ENCODE data around the gene OLFM1. TPM values are rescaled to one million over a fixed set of nuclear protein-coding genes. Genes with fewer than 3 reads are reported as not detected.
A peak's percentile ranks its signal among the peaks of the same experiment; 100 is the strongest.

OLFM1 gene
- total RNA-seq, 1 experiment from 2014 or later = 0.39 TPM

GRCh38 chr9:135074354-135075233, 12.9 kb upstream of the OLFM1 start:
- ATAC-seq = no peak
- BruUV-seq (replicated peaks) = no TSS peak
- H3K27ac ChIP-seq (ENCODE audit: low read length) = no peak overlapping the region
- in situ Hi-C loops (cut with HindIII; ENCODE audit: low pct_unique_long_range_greater_than_20kb, low sequenced_read_pairs) (no loop called here), intact Hi-C loops (cut with micrococcal nuclease; ENCODE audit: unreplicated experiment) (no loop called here)
- no peak for DNase-seq (ENCODE audit: low read depth, low spot score)
- no peak for TF ChIP-seq REST (IDR thresholded peaks at IDR 0.05; ENCODE audit: insufficient read depth in 1 of 2, low read depth in 2 of 2, low read length in 1 of 2)
- TF ChIP-seq CTCF (IDR thresholded peaks at IDR 0.05) = no peak
- TF ChIP-seq POLR2AphosphoS5 (IDR thresholded peaks at IDR 0.05; ENCODE audit: low read depth, low read length) = no peak
- H3K27me3 ChIP-seq (ENCODE audit: control insufficient read depth, insufficient read depth, low read length) = no peaks in the 10 kb centered on the region
- no peak overlapping the region; a peak in 1 of 4 replicates for H3K4me3 ChIP-seq (ENCODE audit: low read depth in 2 of 2, low read length in 2 of 2)
- H3K36me3 ChIP-seq (ENCODE audit: control insufficient read depth, insufficient read depth, low read length) = no peaks in the 10 kb centered on the region
- POLR2A ChIA-PET = no interaction called here
- CTCF ChIA-PET = no interaction called here
- H3K4me1 ChIP-seq (ENCODE audit: control insufficient read depth, insufficient read depth, low read length) = no peaks in the 10 kb centered on the region
- no peaks in the 10 kb centered on the region for H3K9me3 ChIP-seq (ENCODE audit: control insufficient read depth, insufficient read depth, low read depth, low read length)

- no peaks in the 10 kb centered on the region for H3K9me3 ChIP-seq (ENCODE audit: control insufficient read depth, insufficient read depth, low read depth, low read length)
- no peak for ATAC-seq
- H3K27me3 ChIP-seq (ENCODE audit: control insufficient read depth, insufficient read depth, low read length) = no peaks in the 10 kb centered on the region
- DNase-seq (ENCODE audit: low read depth, low spot score) = no peak
- in situ Hi-C loops (cut with HindIII; ENCODE audit: low pct_unique_long_range_greater_than_20kb, low sequenced_read_pairs) (no loop called here), intact Hi-C loops (cut with micrococcal nuclease; ENCODE audit: unreplicated experiment) (no loop called here)
- ChIA-PET POLR2A (no interaction called here), CTCF (no interaction called here)
- H3K4me3 ChIP-seq (ENCODE audit: low read depth in 2 of 2, low read length in 2 of 2) = peak overlapping the region in 1 of 2 experiments; percentile 25; a peak in 1 of 4 replicates
- H3K36me3 ChIP-seq (ENCODE audit: control insufficient read depth, insufficient read depth, low read length) = no peaks in the 10 kb centered on the region
- no peaks in the 10 kb centered on the region for H3K4me1 ChIP-seq (ENCODE audit: control insufficient read depth, insufficient read depth, low read length)
- TF ChIP-seq SIN3A (IDR thresholded peaks at IDR 0.05; ENCODE audit: borderline replicate concordance, insufficient read depth, low read depth, low read length) (no peak), REST (IDR thresholded peaks at IDR 0.05; ENCODE audit: insufficient read depth in 1 of 2, low read depth in 2 of 2, low read length in 1 of 2) (no peak), CTCF (IDR thresholded peaks at IDR 0.05) (no peak), TCF7L2 (IDR thresholded peaks at IDR 0.05; ENCODE audit: low read depth, low read length) (no peak), POLR2AphosphoS5 (IDR thresholded peaks at IDR 0.05; ENCODE audit: low read depth, low read length) (no peak)
- BruUV-seq (replicated peaks) = no TSS peak
- no peak overlapping the region for H3K27ac ChIP-seq (ENCODE audit: low read length)
These were observed 12.0 kb upstream of the OLFM1 start for GRCh38 chr9:135075234-135076142.

All from Panc1 (cell line).